ENCODE data around the gene TTC34. TPM values are rescaled to one million over a fixed set of nuclear protein-coding genes. Genes with fewer than 3 reads are reported as not detected.

The TTC34 gene
- total and polyA plus RNA-seq, 8 donors = 0.18 to 0.99 (median 0.44) TPM

DNA sequence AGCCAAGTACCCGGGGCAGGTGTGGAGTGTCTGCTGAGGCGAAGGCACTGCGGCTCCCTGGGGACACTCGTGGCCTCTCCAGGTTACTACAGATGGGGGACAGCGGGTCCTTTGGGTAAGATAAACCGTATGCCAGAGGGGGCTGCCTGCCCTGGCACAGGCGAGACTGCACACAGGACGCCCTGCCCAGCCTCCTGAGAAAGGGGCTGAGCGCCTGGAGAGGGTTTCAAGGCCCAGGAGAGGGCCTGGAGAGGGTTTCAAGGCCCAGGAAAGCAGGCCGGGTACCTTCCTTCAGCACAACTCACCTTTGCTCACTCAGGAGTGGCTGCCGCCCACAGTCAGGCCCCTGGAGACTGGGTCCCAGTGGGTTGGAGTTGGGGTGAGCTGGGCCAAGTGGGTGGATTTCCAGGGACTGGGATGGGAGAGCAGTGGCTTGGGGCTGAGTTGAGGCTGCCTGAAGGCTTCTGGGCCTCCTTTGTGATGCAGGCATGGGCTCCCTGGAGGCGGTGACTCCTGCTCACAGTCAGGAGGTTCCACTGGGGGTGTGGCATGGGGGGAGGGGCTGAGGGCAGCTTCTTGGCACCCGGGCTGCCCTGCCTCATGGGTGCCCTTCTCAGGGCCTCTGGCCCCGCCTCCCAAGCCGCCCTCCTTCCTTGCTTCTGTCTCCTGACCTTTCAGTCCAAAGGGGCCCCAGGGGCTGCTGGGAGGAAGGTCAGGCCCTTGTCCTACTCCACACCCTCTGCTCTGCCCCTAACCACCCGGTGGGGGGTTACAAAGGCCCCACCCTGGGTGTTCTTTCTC lies 168.7 kb downstream of the TTC34 start, which contains the start of gene MMEL1:
Gene MMEL1 (minus strand): TSS at position 456 of the 801 bp plus-strand sequence. CDS start 3,532 bp downstream, outside the sequence.
- Histone ChIP-seq H3K9me3 (no peaks in the 10 kb centered on the region), H3K27me3 (peaks cover 0 to 17% (median 0%) of the 10 kb centered on the region in 4 donors)

DNA sequence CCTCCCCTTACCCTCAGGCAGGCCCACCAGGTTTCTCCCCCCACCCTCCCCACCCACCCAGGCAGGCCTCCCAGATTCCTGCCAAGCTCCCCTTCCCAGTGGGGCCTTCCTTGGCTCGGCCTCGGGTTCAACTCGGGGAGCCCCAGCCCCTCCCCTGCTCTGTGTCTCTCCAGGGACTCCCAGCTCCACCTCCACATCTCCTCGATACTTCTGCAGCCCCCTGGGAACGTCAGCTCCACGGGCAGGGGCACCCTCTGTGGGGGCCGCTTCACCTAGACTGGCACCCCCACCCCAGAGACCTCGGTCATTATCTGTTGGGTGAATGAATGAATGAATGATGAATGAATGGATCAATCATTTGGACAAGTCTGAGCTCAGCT lies 169.5 kb downstream of the TTC34 start:
- WGBS, 2 donors = 41 to 44% methylated on average over 8 of the region's 8 CpGs
- H3K9me3 ChIP-seq = no peaks in the 10 kb centered on the region
- no peak for ATAC-seq
- intact Hi-C loops (cut with DNase I) = loop anchor here in 1 of 3 donors (10.0 kb wide), 1 partner anchor 207 kb away; no protein-coding TSS in a partner anchor
- H3K27ac ChIP-seq = no peak overlapping the region
- no peak for DNase-seq
- H3K4me3 ChIP-seq = no peak overlapping the region
- peaks cover 0 to 24% (median 0%) of the 10 kb centered on the region in 4 donors for H3K27me3 ChIP-seq
- no peaks in the 10 kb centered on the region for H3K4me1 ChIP-seq
- no peak for FAIRE-seq
- TF ChIP-seq CTCF (IDR thresholded peaks at IDR 0.05) = no peak
- no peaks in the 10 kb centered on the region for H3K36me3 ChIP-seq

More for the DNA sequence above, 168.7 kb downstream of the TTC34 start, which contains the start of gene MMEL1:
- FAIRE-seq = no peak
- TF ChIP-seq CTCF (IDR thresholded peaks at IDR 0.05) = no peak
- 62 to 72% methylated on average over 15 to 16 of the region's 16 CpGs for WGBS, 2 donors
- no peak within 1 kb of the TSS for H3K27ac ChIP-seq
- ATAC-seq = no peak
- intact Hi-C loops (cut with DNase I) = loop anchor here in 1 of 3 donors (10.0 kb wide), 1 partner anchor 208 kb away; no protein-coding TSS in a partner anchor
- H3K36me3 ChIP-seq = no peaks in the 10 kb centered on the region
- DNase-seq = peak in 1 of 6 donors; percentile 48
- H3K4me1 ChIP-seq = no peaks in the 10 kb centered on the region
- H3K4me3 ChIP-seq = no peak within 1 kb of the TSS

GRCh38 chr1:2631136-2632050 lies 170.1 kb downstream of the TTC34 start:
- 47 to 50% methylated on average over 24 of the region's 24 CpGs for WGBS, 2 donors
- no peak overlapping the region for H3K27ac ChIP-seq
- H3K36me3 ChIP-seq = no peaks in the 10 kb centered on the region
- FAIRE-seq (no peak), ATAC-seq (no peak), DNase-seq (peak in 1 of 6 donors; percentile 37)
- no peaks in the 10 kb centered on the region for H3K4me1 ChIP-seq
- no peak for TF ChIP-seq CTCF (IDR thresholded peaks at IDR 0.05)
- H3K4me3 ChIP-seq = no peak overlapping the region
- H3K9me3 ChIP-seq = no peaks in the 10 kb centered on the region
- peaks cover 0 to 29% (median 0%) of the 10 kb centered on the region in 4 donors for H3K27me3 ChIP-seq
- intact Hi-C loops (cut with DNase I) = loop anchor here in 1 of 3 donors (10.0 kb wide), 1 partner anchor 207 kb away; no protein-coding TSS in a partner anchor

- FAIRE-seq (no peak), DNase-seq (no peak), ATAC-seq (no peak)
- H3K36me3 ChIP-seq = no peaks in the 10 kb centered on the region
- no peak overlapping the region for H3K4me3 ChIP-seq
- H3K27me3 ChIP-seq = peaks cover 0 to 31% (median 0%) of the 10 kb centered on the region in 4 donors
- no peaks in the 10 kb centered on the region for H3K9me3 ChIP-seq
- H3K27ac ChIP-seq = no peak overlapping the region
- TF ChIP-seq CTCF (IDR thresholded peaks at IDR 0.05) = no peak
- 82 to 90% methylated on average over 35 of the region's 35 CpGs for WGBS, 2 donors
- intact Hi-C loops (cut with DNase I) = loop anchor here in 1 of 3 donors (10.0 kb wide), 1 partner anchor 206 kb away; no protein-coding TSS in a partner anchor
- no peaks in the 10 kb centered on the region for H3K4me1 ChIP-seq
Observed at GRCh38 chr1:2630498-2631135, 170.9 kb downstream of the TTC34 start.

Measured in pancreas (tissue), 10 donors.